ENCODE measurements around the gene PDK3.

GRCh38 chrX:24483596-24483995 lies 18.5 kb downstream of the PDK3 start:
- TF ChIP-seq EP300 (IDR thresholded peaks at IDR 0.05; ENCODE audit: borderline replicate concordance in 1 of 2, low read depth in 1 of 2, low read length in 1 of 2) (no peak), CTCF (IDR thresholded peaks at IDR 0.05) (no peak), JUND (IDR thresholded peaks at IDR 0.05) (no peak), REST (IDR thresholded peaks at IDR 0.05; ENCODE audit: low read depth, low read length) (no peak), RAD21 (IDR thresholded peaks at IDR 0.05; ENCODE audit: low read length) (no peak), SIN3A (IDR thresholded peaks at IDR 0.05; ENCODE audit: borderline replicate concordance, low read depth, low read length) (no peak), POLR2AphosphoS5 (IDR thresholded peaks at IDR 0.05; ENCODE audit: low read depth, low read length) (no peak), MAX (IDR thresholded peaks at IDR 0.05; ENCODE audit: low read depth) (no peak), TAF1 (IDR thresholded peaks at IDR 0.05; ENCODE audit: borderline replicate concordance, low read depth, low read length) (no peak), MEF2A (IDR thresholded peaks at IDR 0.05; ENCODE audit: borderline replicate concordance, low read depth) (no peak), RFX5 (IDR thresholded peaks at IDR 0.05; ENCODE audit: low read length) (no peak), NFIC (IDR thresholded peaks at IDR 0.05; ENCODE audit: borderline replicate concordance) (no peak), USF2 (IDR thresholded peaks at IDR 0.05; ENCODE audit: borderline replicate concordance, low read depth, low read length) (no peak), EZH2phosphoT487 (IDR thresholded peaks at IDR 0.05; ENCODE audit: borderline replicate concordance, low read depth) (no peak)

Data from SK-N-SH (cell line).